Psoas muscle (tissue), 8 donors: Measurements from ENCODE around the gene OR1N2. TPM values are rescaled to one million over a fixed set of nuclear protein-coding genes. Genes with fewer than 3 reads are reported as not detected.
"Not testable (repeated sequence)": the region's sequence is repeated elsewhere in the genome, so short reads cannot be mapped to it uniquely, and the experiment has no call there.

Source experiments
- ATAC-seq, 4 donors: fragments of 200-7000 bp; cut with Tn5 transposase; one replicate each; pipeline ENCODE4 v1.9.1; 2020; ENCODE audit warnings: moderate library complexity in 3 of 4, mild to moderate bottlenecking in 2 of 4
- DNase-seq, 2 donors: peaks; one replicate each; pipeline ENCODE4 v3.0.0-alpha.2; 2020
- H3K27ac ChIP-seq: fragments of 200-600 bp; one replicate; pipeline ENCODE4 v1.8.0; 2022
- H3K27me3 ChIP-seq, 3 donors: fragments of 200-600 bp in 1 of 3; one replicate each; pipeline versions ENCODE4 v1.6.1 to v1.8.0; 2013 to 2022; ENCODE audit warnings: low read length in 2 of 3, mild to moderate bottlenecking in 2 of 3, moderate library complexity in 1 of 3; ENCODE audit not compliant: insufficient read depth in 3 of 3
- H3K36me3 ChIP-seq, 2 donors: fragments of 200-600 bp in 1 of 2; one replicate each; pipeline versions ENCODE4 v1.6.1 to v1.8.0; 2013 to 2022; ENCODE audit warnings: low read depth in 1 of 2, mild to moderate bottlenecking in 1 of 2, moderate library complexity in 1 of 2; ENCODE audit not compliant: insufficient read depth in 1 of 2
- H3K4me1 ChIP-seq: fragments of 200-600 bp; one replicate; pipeline ENCODE4 v1.8.0; 2022
- H3K4me3 ChIP-seq: fragments of 200-600 bp; one replicate; pipeline ENCODE4 v1.8.0; 2022; ENCODE audit warnings: mild to moderate bottlenecking
- H3K9me3 ChIP-seq: fragments of 200-600 bp; one replicate; pipeline ENCODE4 v1.8.0; 2022
- CTCF ChIP-seq: fragments of 200-600 bp; IDR thresholded peaks from one replicate; pipeline ENCODE4 v1.8.0; 2022; ENCODE audit warnings: antibody characterized with exemption
- WGBS, 3 donors: extraction: QIAGEN DNeasy Blood & Tissue Kit; methylation state at CpG; one replicate each; pipeline versions ENCODE4 v1.1.6 to v1.1.7; 2013; 5-methylcytosine and 5-hydroxymethylcytosine counted together
- intact Hi-C, 2 donors: fragments of 100-400 bp; cut with DNase I; formaldehyde crosslinking; loops; one replicate each; pipeline versions ENCODE4 v1.11.0 to v1.14.2; 2022
- polyA plus RNA-seq, 3 donors: library from polyadenylated mRNA; stranded (reverse); fragments of 200-250 nt; gene quantifications; one replicate each; pipeline ENCODE4 v1.2.3, GENCODE V29; 2013
- total RNA-seq, 4 donors: library from RNA; stranded (reverse); fragmentation: NEBNext Ultra II Directional in 2 of 4; extraction: Animal tissue kit (Norgen Biotek cat#: 25700) in 2 of 4; gene quantifications; one replicate each; pipeline versions ENCODE4 v1.2.1 to v1.2.4, GENCODE V29; 2021 to 2023
- donor health status: healthy with polysubstance abuse.
- donor health status: DM: no; HTN: no; CAD: no; lungs with moderate emphysema.
- donor health status: Bipolar disorder and iron deficiency.
- donor health status: healthy.
- donor health status: DM: yes; HTN: yes; CAD: no.
- donor health status: DM: no; HTN: no; CAD: no.
- donor health status: DM: no; HTN: no; CAD: no.
- donor health status: DM: yes; HTN: yes; CAD: no.

OR1N2 gene
- total and polyA plus RNA-seq, 7 donors: not detected

GRCh38 chr9:122580360-122580759 lies 27.4 kb downstream of the OR1N2 start:
- ATAC-seq (no peak), DNase-seq (no peak)
- Histone ChIP-seq H3K27ac (no peak overlapping the region), H3K36me3 (no peaks in the 10 kb centered on the region), H3K4me3 (no peak overlapping the region), H3K4me1 (no peaks in the 10 kb centered on the region), H3K9me3 (no peaks in the 10 kb centered on the region), H3K27me3 (no peaks in the 10 kb centered on the region)
- intact Hi-C loops: no loop called here
- WGBS, 3 donors: 79 to 83% (median 82%) methylated on average over 3 of the region's 3 CpGs
- no peak for TF ChIP-seq CTCF

- ATAC-seq, H3K27ac ChIP-seq, H3K4me3 ChIP-seq, DNase-seq, H3K9me3 ChIP-seq, intact Hi-C loops, H3K27me3 ChIP-seq, H3K36me3 ChIP-seq, H3K4me1 ChIP-seq: not testable (repeated sequence)
- 78 to 84% (median 81%) methylated on average over 8 of the region's 8 CpGs for WGBS, 3 donors
Measured at GRCh38 chr9:122583284-122583683, 30.4 kb downstream of the OR1N2 start, which contains the start of gene OR1L8. Gene OR1L8, minus strand, starts transcription at chr9:122583384. Its CDS starts 14,907 bp downstream, at chr9:122568477.

Other genes with a start within 250 kb of the OR1N2 start
- 1 to 10 TPM in 3 of 4 donors, under 1 TPM in 1; 0.78 to 3.8 (median 1.8) TPM for gene PTGS1, start 182.1 kb upstream of the OR1N2 start, total RNA-seq
- gene PTGS1, start 182.1 kb upstream of the OR1N2 start, polyA plus RNA-seq: 1 to 10 TPM in 1 of 3 donors, under 1 TPM in 2; 0.56 to 5.6 (median 0.62) TPM
- gene OR1J1, start 75.2 kb upstream of the OR1N2 start, total RNA-seq: not detected
- not detected for gene OR1J1, start 75.2 kb upstream of the OR1N2 start, polyA plus RNA-seq
- not detected for gene OR1J2, start 42.3 kb upstream of the OR1N2 start, total RNA-seq
- gene OR1J2, start 42.3 kb upstream of the OR1N2 start, polyA plus RNA-seq: not detected
- gene OR1J4, start 34.0 kb upstream of the OR1N2 start, total RNA-seq: not detected
- gene OR1J4, start 34.0 kb upstream of the OR1N2 start, polyA plus RNA-seq: not detected
- gene OR1N1, start 25.8 kb upstream of the OR1N2 start, total RNA-seq: not detected
- not detected for gene OR1N1, start 25.8 kb upstream of the OR1N2 start, polyA plus RNA-seq
- gene OR1L8, start 30.3 kb downstream of the OR1N2 start, total RNA-seq: not detected
- gene OR1L8, start 30.3 kb downstream of the OR1N2 start, polyA plus RNA-seq: not detected
- gene OR1Q1, start 61.6 kb downstream of the OR1N2 start, total RNA-seq: not detected
- not detected for gene OR1Q1, start 61.6 kb downstream of the OR1N2 start, polyA plus RNA-seq
- gene OR1B1, start 104.5 kb downstream of the OR1N2 start, total RNA-seq: not detected
- not detected for gene OR1B1, start 104.5 kb downstream of the OR1N2 start, polyA plus RNA-seq
- not detected for gene OR1L1, start 108.6 kb downstream of the OR1N2 start, total RNA-seq
- not detected for gene OR1L1, start 108.6 kb downstream of the OR1N2 start, polyA plus RNA-seq
- gene OR1L3, start 122.0 kb downstream of the OR1N2 start, total RNA-seq: not detected
- gene OR1L3, start 122.0 kb downstream of the OR1N2 start, polyA plus RNA-seq: not detected
- gene OR1L4, start 170.9 kb downstream of the OR1N2 start, total RNA-seq: not detected
- not detected for gene OR1L4, start 170.9 kb downstream of the OR1N2 start, polyA plus RNA-seq
- gene OR1L6, start 189.2 kb downstream of the OR1N2 start, total RNA-seq: not detected
- gene OR1L6, start 189.2 kb downstream of the OR1N2 start, polyA plus RNA-seq: not detected
- not detected for gene OR5C1, start 235.8 kb downstream of the OR1N2 start, total RNA-seq
- gene OR5C1, start 235.8 kb downstream of the OR1N2 start, polyA plus RNA-seq: not detected
- not detected for gene OR1K1, start 247.0 kb downstream of the OR1N2 start, total RNA-seq
- gene OR1K1, start 247.0 kb downstream of the OR1N2 start, polyA plus RNA-seq: not detected